Measurements from ENCODE around the gene ZNF700.
"Not testable (repeated sequence)": the region's sequence is repeated elsewhere in the genome, so short reads cannot be mapped to it uniquely, and the experiment has no call there.

Gene ZNF700

GRCh38 chr19:11924886-11925650, at the start of gene ZNF700:
ZNF700 (plus strand) TSS chr19:11925107; CDS start chr19:11925211, 104 bp downstream.
- H3K36me3 ChIP-seq (ENCODE audit: insufficient read depth, insufficient read length, low read length): peaks cover 18% of the 10 kb centered on the region
- peak within 1 kb of the TSS; percentile 99 for H3K9ac ChIP-seq (ENCODE audit: insufficient read length, low read depth)
- H3K27me3 ChIP-seq (ENCODE audit: insufficient read depth, insufficient read length): no peaks in the 10 kb centered on the region
- peaks cover 5% of the 10 kb centered on the region; the same call in 1 of the 2 replicates for H3K9me3 ChIP-seq (ENCODE audit: insufficient read depth, low read length)
- peak; percentile 87 for DNase-seq (ENCODE audit: low read depth, low spot score)
- peaks cover 4% of the 10 kb centered on the region for H3K4me1 ChIP-seq (ENCODE audit: insufficient read depth, insufficient read length)
- peak within 1 kb of the TSS; percentile 83 for H3K4me3 ChIP-seq (ENCODE audit: insufficient read length, low read depth)
- TF ChIP-seq ZNF274 (IDR thresholded peaks at IDR 0.05; ENCODE audit: low read depth, low read length) (no peak), YY1 (IDR thresholded peaks at IDR 0.05; ENCODE audit: insufficient read depth, insufficient read length) (no peak), SUZ12 (IDR thresholded peaks at IDR 0.05; ENCODE audit: extremely low read depth, insufficient read depth, insufficient read length) (no peak)

DNA sequence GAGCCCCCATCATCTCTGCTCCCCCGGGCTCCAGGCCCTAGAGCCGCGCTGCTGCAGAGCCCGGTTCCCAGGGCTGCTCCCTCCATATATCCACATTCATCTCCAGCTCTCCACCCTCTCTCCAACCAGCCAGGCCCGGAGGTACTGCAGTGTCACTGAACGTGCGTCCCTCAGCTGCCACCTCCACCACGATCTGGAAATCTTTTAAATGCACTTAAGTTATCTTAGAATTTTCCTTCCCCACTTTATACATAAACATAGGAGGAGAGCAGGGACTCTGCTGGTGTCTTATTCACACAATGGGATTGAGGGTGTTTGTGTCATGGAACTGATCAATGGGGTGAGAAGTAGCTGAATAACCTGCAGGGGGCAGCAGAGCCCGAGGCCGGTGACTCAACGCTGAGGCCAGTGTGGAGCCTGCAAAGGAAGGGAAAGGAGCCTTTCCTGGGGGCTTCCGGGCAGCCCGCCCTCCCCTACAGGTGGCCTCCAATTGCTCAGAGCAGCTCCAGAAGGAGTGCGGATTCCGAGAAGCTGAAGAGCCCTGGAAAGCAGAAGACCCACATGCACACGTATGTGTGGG, 45.1 kb upstream of the ZNF700 start:
- H3K9me3 ChIP-seq (ENCODE audit: insufficient read depth, low read length): peaks cover 12% of the 10 kb centered on the region
- not testable (repeated sequence) for H3K36me3 ChIP-seq (ENCODE audit: insufficient read depth, insufficient read length, low read length); H3K4me1 ChIP-seq (ENCODE audit: insufficient read depth, insufficient read length); H3K9ac ChIP-seq (ENCODE audit: insufficient read length, low read depth); H3K27me3 ChIP-seq (ENCODE audit: insufficient read depth, insufficient read length); DNase-seq (ENCODE audit: low read depth, low spot score); H3K4me3 ChIP-seq (ENCODE audit: insufficient read length, low read depth)

DNA sequence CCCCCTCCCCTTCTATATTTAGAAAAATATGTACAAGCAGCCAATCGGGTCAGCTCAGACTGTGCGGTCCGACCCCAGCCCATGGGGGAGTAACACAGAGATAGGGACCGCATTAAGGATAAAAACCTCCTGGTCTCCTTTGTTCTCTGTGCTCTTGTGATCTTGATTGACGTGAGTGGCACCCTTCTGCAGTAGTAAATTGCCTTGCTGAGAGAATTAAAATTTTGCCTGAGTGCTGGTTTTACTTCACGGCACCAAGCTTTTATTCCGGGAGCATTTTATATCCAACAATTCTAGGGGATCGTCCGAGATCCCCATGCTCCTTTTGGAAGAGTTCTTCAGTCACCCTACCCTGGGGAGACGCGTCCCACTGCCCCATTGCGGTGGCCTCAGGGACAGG, 44.3 kb upstream of the ZNF700 start:
- DNase-seq (ENCODE audit: low read depth, low spot score): no peak
- no peak overlapping the region for H3K9ac ChIP-seq (ENCODE audit: insufficient read length, low read depth)
- no peaks in the 10 kb centered on the region for H3K27me3 ChIP-seq (ENCODE audit: insufficient read depth, insufficient read length)
- peaks cover 12% of the 10 kb centered on the region for H3K9me3 ChIP-seq (ENCODE audit: insufficient read depth, low read length)
- no peak overlapping the region for H3K4me3 ChIP-seq (ENCODE audit: insufficient read length, low read depth)
- H3K36me3 ChIP-seq (ENCODE audit: insufficient read depth, insufficient read length, low read length): no peaks in the 10 kb centered on the region
- TF ChIP-seq SUZ12 (IDR thresholded peaks at IDR 0.05; ENCODE audit: extremely low read depth, insufficient read depth, insufficient read length): no peak
- no peak for TF ChIP-seq ZNF274 (IDR thresholded peaks at IDR 0.05; ENCODE audit: low read depth, low read length)
- no peak for TF ChIP-seq YY1 (IDR thresholded peaks at IDR 0.05; ENCODE audit: insufficient read depth, insufficient read length)
- no peaks in the 10 kb centered on the region for H3K4me1 ChIP-seq (ENCODE audit: insufficient read depth, insufficient read length)

DNA sequence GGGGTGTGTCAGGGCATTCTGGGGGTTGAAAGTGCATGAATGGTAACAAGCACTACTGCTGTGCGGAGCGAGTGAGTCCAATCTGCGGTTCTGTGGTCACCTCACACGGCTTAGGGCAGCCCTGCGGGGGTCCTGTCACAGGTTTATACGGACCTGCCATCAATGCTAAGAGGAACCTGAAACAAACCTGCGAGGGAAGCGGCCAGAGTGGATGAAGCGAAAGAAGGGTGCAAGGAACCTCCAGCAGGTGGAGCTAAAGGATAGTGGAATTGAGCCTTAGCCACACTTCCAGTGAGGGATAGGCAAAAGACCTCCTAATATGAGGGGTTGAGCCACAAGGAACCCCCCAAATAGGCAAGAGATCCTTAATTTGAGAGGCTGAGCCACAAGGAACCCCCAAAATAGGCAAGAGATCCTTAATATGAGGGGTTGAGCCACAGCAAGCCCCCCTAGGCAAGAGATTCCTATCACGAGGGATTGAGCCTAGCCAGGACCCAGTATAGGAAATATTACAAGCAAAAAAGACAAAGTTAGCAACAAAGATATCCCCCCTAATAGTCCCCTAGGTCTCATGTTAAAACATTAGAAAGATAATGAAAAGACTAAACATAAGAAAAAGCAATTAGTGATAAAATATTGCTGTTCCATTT, 43.6 kb upstream of the ZNF700 start:
- Histone ChIP-seq H3K4me1 (ENCODE audit: insufficient read depth, insufficient read length) (no peaks in the 10 kb centered on the region), H3K36me3 (ENCODE audit: insufficient read depth, insufficient read length, low read length) (no peaks in the 10 kb centered on the region), H3K9me3 (ENCODE audit: insufficient read depth, low read length) (peaks cover 14% of the 10 kb centered on the region), H3K4me3 (ENCODE audit: insufficient read length, low read depth) (no peak overlapping the region), H3K27me3 (ENCODE audit: insufficient read depth, insufficient read length) (no peaks in the 10 kb centered on the region), H3K9ac (ENCODE audit: insufficient read length, low read depth) (no peak overlapping the region)
- no peak for TF ChIP-seq YY1 (IDR thresholded peaks at IDR 0.05; ENCODE audit: insufficient read depth, insufficient read length)
- TF ChIP-seq SUZ12 (IDR thresholded peaks at IDR 0.05; ENCODE audit: extremely low read depth, insufficient read depth, insufficient read length): no peak
- TF ChIP-seq ZNF274 (IDR thresholded peaks at IDR 0.05; ENCODE audit: low read depth, low read length): no peak
- DNase-seq (ENCODE audit: low read depth, low spot score): peak; percentile 60

GRCh38 chr19:11882606-11883005, 42.3 kb upstream of the ZNF700 start:
- Histone ChIP-seq H3K4me1 (ENCODE audit: insufficient read depth, insufficient read length) (peaks cover 3% of the 10 kb centered on the region), H3K4me3 (ENCODE audit: insufficient read length, low read depth) (no peak overlapping the region), H3K36me3 (ENCODE audit: insufficient read depth, insufficient read length, low read length) (no peaks in the 10 kb centered on the region), H3K27me3 (ENCODE audit: insufficient read depth, insufficient read length) (no peaks in the 10 kb centered on the region), H3K9me3 (ENCODE audit: insufficient read depth, low read length) (peaks cover 20% of the 10 kb centered on the region), H3K9ac (ENCODE audit: insufficient read length, low read depth) (no peak overlapping the region)
- no peak for TF ChIP-seq ZNF274 (IDR thresholded peaks at IDR 0.05; ENCODE audit: low read depth, low read length)
- no peak for TF ChIP-seq SUZ12 (IDR thresholded peaks at IDR 0.05; ENCODE audit: extremely low read depth, insufficient read depth, insufficient read length)
- TF ChIP-seq YY1 (IDR thresholded peaks at IDR 0.05; ENCODE audit: insufficient read depth, insufficient read length): no peak
- DNase-seq (ENCODE audit: low read depth, low spot score): no peak

GRCh38 chr19:11887234-11887610, 37.7 kb upstream of the ZNF700 start:
- H3K9ac ChIP-seq (ENCODE audit: insufficient read length, low read depth): peak overlapping the region; percentile 65
- peak overlapping the region; percentile 87 for H3K4me3 ChIP-seq (ENCODE audit: insufficient read length, low read depth)

More at GRCh38 chr19:11887234-11887610, 37.7 kb upstream of the ZNF700 start:
- peaks cover 5% of the 10 kb centered on the region for H3K4me1 ChIP-seq (ENCODE audit: insufficient read depth, insufficient read length)
- DNase-seq (ENCODE audit: low read depth, low spot score): no peak
- H3K9me3 ChIP-seq (ENCODE audit: insufficient read depth, low read length): peaks cover 8% of the 10 kb centered on the region
- no peak for TF ChIP-seq ZNF274 (IDR thresholded peaks at IDR 0.05; ENCODE audit: low read depth, low read length)
- no peak for TF ChIP-seq YY1 (IDR thresholded peaks at IDR 0.05; ENCODE audit: insufficient read depth, insufficient read length)
- TF ChIP-seq SUZ12 (IDR thresholded peaks at IDR 0.05; ENCODE audit: extremely low read depth, insufficient read depth, insufficient read length): no peak
- peaks cover 12% of the 10 kb centered on the region for H3K36me3 ChIP-seq (ENCODE audit: insufficient read depth, insufficient read length, low read length)
- H3K27me3 ChIP-seq (ENCODE audit: insufficient read depth, insufficient read length): no peaks in the 10 kb centered on the region
